NCI-H1105 (cell line): ENCODE data around the gene FIGN.
A peak's percentile ranks its signal among the peaks of the same experiment; 100 is the strongest.

Source experiments
- DNase-seq: peaks from one replicate; lab custom pipeline; 2025; lab: John Stamatoyannopoulos, UW

FIGN gene

DNA sequence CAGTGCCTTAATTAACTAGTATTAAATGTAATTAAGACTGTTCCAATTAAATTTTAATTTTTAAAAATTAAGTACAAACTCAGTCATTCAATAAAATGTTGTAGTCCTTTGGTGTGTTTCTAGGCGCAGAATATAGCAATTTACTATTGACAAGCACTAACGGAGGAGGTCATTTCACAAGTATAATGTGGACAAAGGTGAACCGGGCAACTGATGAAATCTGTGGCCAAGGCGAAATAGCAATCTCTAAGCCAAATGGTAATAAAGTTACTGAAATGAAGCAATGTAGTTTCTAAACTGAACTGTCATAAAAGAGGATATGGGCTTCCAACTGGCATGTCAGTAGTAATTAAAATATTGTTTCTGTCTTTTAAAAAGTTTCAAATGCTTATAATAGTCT lies 27.5 kb downstream of the FIGN start:
- no peak for DNase-seq

DNA sequence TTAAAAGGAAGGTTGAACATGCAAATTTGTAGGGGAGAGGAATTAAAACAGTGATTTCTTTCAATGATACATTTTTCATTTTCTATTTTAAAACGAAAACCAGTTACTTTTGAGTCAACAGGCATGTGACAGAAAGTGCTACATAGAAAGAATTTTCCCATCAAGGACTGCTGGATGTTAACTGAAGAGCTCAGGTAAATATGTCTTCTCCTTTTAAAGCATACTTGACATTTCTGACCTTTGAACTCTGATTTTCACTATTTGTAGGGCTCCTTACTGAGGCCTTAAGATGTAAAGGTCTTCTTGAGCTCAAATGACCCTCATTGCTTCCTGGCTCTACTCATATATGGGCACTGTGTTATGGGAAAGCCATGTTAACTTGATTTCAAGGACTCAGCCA lies 32.4 kb downstream of the FIGN start:
- no peak for DNase-seq

DNA sequence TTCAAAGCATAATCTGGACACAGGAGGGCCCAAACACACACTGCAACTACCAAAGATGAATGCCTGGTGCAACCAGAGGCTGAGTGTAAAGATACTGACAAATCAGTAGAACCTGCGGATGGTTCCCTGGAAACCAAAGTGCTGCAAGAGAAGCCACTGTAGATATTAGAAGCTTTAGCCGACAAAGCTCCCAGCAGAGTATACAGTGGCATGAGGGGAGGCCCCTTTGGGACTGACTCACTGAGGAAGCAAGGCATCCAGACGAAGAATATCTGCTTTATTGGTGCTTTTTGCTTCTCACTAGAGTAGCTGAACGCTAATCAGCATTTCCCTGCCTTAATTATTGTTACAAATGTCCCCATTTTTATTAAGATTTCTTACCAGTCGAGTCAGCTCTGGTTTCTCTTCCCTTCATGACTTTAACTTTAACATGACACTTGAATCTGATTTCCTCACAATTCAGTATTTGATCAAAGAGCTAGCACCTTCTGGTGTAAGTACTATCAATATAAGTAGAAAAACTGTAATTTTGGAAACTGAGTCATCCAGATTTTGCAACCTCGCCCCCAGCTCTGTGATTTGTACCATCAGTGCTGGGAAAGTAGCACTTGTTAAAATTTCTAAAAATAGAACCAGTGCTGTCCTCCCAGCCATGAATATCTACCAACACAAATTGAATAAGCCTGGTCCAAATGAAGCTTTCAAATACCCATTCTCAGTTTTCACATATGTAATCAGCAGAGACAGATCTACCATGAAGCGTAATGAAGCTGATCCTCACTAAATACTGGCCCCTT lies 34.2 kb downstream of the FIGN start:
- DNase-seq: no peak

DNA sequence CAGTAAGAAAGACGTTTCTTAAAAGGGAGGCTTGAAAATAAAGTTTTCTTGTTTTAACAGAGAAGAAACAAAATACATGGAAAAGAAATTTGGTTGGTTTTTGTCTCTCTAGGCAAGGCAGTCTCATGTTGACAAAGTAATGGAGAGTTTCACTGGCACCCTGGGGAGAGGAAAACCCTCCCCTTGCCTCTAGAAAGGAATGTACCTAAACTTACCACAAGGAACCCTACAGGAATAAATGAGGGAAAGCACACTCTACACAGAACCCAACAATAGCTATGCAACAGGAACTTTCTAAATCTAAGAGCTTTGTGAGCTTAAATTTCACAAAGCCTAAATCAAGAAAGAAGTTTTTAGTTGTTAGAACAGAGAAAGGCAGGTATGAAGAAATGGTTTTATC lies 37.0 kb downstream of the FIGN start:
- DNase-seq: no peak

DNA sequence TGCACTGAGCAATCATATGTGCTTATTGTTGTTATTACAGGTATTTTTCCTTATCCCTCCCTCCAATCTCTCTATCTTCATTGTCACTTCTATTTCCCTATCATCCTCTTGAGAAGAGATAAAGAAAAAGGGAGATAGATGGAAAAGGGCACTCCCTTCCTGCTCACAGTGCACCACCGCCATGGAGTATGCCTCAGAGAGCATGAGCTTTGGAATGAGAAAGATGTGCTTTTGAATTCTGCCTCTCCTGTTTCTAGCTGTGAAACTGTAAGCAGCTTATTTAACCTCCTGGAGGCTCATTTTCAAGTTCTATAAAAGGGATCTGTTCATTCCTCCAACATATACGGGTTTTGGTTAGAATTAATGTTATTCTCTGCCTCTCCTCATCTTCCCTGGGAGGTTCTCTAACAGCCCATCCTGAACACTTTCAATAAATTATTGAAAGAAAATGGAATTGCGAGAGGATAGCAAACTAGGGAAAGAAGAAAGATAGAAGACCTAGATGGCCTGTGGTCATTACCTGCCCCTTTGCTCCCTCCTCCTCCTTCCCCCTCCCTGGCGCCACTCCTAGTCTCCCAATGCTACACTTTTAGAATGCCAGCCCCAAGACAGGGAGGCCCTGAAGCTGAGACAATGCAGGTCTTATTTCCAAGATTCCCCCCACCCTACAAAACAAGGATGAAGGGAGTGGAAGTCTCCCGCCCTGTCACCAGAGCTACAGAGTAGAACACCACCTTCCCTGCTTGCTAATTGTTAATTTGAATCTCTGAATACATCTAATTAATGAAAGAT lies 37.8 kb downstream of the FIGN start:
- no peak for DNase-seq

DNA sequence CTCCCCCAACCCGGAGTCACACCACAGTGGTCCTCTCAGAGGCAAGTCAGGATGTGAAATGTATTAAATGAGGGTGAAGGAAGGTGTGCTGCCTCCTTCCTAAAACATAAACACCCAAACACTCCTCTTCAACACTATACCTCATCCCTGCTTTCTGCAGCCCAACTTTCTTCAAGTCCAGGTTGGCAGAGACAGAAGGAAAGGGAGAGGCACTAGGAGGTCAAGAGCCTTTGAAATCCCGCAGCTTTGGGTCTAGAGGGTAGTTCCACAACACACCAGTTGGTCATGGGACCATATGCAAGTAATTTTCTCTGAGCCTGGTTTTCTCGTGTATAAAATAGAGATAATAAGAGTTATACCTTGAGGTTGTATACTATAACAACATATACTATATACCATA lies 38.4 kb downstream of the FIGN start:
- DNase-seq: no peak

DNA sequence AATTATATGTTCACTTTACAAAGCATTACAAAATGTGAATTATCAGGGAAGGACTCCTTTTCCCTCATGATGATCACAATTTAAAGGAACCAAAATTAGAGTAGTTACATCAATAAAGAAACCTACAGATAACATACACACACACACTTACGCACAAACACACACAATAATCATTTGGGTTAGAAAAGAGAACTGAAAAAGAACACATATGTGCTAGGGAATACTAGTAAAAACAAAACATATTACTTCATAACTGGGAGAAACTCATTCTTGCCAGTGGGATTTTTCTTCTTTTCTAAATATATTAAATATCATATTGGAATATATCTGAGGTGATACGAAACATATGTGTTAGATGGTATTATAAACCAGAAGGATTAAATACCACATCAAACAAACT lies 42.3 kb downstream of the FIGN start:
- no peak for DNase-seq

DNA sequence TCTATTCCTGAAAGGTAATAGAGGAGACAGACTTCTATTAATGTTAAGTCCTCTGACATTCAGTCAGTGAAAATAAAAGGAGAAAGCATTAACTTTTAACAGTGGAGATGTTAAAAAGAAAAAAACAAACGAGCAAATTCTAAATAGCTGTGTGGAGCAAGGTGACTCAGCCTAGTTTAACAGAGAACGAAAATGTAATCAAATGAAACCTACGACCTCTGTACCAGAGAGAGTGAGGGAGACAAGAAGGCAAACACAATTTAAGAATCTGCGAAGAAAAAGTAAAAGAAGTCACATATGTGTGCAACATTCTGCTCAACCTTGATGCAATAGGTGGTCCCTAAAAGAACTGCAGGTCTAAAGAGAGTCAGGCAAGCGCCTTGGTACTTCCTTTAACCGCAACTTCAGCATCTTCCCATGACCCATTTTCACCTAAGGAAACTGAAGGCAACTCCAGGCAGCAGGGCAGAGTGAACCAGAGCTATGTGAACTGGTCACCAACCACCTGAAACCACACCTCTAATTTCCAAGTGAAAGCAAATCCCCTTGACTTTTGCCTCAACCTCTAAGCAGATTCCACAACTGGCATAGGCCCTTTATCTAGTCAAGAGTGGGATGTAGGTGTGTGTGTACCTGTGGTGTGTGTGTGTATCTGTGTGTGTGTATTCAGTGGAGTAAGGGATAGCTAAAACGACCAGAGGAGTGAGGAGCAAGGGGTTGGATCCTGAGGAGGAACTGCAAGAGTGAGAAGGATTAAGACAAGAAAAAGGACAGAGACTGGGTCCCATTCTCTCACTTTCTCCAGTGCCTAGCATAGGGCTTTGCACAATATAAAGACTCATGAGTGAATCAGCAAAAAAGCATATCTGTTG lies 43.0 kb downstream of the FIGN start:
- DNase-seq: no peak

DNA sequence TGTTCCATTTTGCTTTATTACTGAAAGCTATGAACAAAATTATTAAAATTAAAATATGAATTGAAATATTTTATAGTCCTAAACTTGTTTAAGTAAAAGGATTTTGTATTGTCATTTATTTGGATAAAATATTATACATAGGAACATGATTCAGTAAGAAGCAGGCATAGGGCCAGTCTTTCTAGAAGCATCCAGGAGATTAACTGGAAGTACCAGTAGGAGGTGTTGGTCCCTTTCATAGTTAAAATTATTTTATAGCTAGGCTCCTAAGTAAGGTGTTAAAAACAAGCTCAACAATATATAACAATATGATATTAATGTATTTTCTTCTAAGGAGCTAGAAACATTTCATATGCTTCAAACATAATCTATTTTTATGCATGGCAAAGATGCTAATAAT lies 43.7 kb downstream of the FIGN start:
- DNase-seq: no peak

DNA sequence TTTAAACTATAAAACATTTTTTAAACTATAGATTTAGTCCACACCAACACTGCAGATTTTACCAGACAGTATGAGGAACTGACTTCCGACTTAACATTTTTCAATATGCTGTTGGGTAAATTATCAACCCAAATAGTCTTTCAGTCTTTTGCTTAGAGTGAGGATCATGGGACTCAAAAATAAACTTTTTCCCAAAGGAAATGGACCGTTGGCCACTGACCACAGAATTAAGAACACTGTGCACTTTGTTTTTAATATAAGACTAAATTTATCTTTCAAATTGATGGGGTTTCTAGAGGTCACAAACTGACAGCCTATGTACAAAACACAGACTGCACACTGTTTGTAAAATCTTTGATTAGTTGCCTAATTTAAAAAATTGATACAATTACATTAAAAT lies 44.9 kb downstream of the FIGN start:
- DNase-seq: no peak

DNA sequence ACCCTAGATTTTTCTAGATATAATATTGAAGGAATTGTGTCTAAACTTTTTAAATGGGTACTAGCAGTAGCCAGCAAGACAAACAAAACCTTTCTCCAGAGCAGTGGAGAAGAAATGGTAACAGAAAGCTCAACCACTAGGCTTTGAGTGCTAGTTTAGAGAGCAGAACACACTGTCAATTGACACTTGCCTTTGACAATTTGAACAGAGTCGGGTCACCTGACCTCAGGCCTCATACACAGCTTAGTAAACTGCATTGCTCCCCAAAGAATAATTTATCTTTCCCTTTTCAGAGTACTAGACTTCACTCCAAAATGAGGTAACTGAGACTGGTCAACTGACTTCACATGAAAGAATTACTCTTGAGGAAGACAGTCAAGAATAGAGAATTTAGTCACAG lies 48.6 kb downstream of the FIGN start:
- no peak for DNase-seq

DNA sequence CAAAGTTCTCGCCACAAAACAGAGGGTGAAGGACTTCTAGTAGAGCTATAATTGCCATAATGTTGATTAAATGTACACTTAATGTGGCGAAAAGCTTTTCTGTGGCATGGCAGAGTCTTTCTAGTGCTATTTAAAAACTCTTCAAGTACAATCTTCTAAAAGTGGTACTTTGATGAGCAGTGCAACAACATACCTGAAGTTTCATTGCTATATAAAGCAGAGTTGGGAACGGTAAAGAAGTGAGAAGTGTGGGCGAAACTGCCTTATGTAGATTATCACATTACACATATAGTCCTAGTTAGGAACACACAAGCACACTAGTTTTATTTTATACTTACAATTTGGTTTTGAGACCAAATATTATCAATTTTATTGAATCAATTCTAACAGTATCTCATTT lies 49.5 kb downstream of the FIGN start:
- no peak for DNase-seq

DNA sequence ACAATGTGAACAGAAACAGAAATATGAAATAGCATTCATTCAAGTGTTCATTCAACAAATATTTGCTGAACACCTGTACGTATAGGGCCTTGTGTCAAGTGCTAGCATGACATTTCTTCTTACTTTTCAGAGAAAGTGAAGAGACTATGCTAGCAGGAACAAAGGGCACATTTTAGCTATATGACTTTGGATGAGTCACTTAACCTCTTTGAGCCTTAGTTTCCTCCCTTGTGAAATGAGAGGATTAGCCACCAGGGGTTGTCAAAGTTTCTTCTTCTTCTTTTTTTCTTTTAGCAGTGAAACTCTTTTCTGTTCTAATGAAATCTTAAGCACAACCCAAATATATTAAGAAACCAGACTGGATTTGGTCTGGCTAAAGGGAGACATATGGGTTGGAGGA lies 53.1 kb downstream of the FIGN start:
- no peak for DNase-seq

DNA sequence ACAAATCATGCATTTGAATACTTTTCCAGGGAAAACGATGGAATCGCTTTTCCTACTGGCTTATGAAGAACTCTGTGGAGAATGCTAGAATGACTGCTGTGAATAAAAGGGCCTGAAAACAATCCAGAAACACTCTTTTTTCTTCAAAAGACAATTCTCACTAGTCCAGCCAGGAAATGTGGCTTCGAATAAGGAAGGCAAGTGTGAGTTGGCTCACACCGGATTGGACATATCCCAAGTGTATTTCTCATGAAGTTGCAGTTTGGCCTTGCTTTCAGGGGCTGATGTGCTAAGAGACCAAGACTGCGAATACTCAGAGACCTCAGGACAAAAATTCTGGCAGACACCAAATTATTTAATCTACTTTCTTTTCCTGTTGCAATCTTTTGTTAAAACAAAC lies 54.1 kb downstream of the FIGN start:
- DNase-seq: no peak

DNA sequence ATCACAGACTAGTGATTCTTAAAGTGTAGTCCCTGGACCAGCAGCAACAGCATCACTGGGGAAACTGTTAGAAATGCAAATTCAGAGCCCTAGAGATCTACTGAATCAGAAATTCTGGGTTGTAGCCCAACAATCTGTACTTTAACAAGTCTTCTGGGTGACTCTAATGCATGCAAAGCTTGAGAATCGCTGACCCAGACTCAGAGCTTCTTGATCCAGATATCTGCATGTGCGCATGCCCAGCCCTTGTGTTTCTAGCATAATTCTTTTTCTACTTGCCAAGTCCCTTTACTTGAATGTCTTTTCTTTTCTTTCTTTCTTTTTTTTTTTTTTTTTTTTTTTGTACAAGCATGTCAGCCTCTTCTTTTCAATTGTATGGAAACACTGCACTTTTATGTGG lies 60.4 kb downstream of the FIGN start:
- no peak for DNase-seq

DNA sequence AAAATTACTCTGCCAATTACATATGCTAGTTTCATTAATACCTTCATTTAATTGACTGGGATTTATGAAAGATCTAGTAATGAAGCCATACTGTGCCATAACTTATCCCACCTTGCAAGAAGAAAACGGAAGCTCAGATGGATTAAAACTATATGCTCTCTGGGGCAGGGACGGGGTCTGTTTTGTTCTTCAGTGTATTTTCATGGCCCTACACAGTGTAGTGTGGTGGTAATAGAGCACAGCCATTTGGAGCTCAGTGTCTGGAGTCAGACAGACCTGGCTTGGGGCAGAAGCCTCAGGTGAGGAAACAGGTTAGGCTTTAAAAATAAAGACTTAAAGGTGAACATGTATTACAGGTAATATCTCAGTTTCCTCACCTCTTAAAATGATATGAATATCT lies 62.3 kb downstream of the FIGN start:
- DNase-seq: no peak

DNA sequence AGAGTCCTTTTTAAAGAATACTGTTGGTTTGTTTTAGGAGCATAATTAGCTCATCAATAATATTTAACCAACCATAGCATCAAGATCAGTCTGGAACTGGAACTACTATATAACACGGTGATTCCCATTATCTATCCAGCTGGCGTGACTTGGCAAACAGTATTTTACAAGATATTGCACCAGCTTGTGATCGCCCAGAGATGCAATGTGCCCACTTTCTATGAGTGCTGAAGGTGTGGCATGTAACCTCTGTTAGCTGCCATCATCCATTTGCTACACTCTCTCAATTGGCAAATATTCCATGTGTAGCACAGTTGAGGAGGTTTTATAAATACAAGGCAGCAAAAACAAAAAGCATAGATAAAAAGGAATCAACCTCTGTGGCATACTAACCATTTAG lies 64.9 kb downstream of the FIGN start:
- peak; percentile 29 for DNase-seq

DNA sequence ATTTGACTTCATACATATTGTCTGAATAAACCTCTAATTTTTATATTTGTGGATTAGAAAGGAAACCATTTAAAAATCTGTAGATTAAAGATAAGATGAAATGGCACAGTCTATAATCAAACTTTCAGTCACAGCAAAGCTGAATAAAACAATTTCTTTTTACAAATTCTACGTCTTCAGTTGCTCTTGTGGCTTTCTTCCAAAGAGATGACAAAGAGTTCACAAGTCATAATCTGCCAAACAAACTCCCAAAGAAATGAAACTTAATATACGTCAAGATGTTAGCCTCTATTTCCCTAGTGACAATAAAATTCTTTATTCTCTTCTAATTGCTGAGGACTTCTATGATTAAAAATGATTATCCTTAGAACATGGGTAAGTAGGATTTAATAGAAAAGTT lies 66.3 kb downstream of the FIGN start:
- no peak for DNase-seq

DNA sequence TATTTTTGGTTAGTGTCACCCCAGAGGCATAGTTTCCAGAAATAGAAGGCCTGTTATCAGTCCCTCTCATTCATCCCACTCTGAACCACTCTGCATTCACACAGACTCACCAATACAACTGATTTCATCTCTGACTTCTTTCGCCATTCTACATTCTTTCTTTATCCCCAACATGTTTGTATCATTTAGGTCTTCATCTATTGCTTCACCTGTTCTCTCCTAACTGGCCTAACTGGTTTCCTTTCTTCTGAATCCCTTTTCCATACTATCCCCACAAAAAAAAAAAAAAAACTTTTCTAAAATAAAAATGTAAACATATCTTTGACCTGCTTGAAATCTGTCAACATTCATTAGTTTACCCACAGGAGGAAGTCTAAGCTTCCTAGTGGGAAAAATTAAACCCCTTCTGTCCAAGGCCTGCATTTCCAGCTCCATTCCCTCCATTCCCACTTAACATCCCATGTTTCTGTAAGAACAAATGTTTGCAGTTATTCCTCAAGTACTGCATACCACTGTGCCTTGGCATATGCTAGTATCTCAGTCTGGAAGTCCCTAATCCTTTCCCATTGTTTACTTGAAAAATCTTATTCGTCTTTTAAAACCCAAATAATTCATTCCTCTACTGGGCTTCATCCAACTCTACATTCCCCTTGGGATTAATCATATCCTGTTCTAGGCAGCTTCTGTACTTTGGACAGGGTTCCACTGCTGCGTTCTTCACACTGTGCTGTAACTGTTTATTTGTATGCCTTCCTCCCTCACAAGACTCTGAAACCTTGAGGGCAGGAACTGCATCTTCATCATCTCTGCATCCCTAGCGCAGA lies 68.5 kb downstream of the FIGN start:
- DNase-seq: no peak

DNA sequence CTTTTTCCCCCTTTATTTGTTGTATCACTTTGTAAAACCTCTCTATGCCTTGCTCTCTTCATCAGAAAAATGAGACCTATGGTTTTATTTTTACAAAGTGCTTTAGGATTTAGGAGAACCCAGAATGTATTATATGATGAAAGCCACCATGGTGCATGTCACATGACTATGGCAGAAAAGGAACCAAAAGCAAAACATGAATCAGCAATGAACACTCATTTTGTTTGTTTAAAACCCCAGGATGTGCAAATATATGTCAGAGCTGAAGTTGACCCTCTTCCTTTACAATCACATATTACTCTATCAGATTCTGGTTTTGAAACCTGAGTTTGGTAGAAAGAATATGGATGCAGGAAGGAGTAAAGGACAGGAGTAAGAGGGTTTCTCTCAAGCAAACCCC lies 70.0 kb downstream of the FIGN start:
- no peak for DNase-seq

DNA sequence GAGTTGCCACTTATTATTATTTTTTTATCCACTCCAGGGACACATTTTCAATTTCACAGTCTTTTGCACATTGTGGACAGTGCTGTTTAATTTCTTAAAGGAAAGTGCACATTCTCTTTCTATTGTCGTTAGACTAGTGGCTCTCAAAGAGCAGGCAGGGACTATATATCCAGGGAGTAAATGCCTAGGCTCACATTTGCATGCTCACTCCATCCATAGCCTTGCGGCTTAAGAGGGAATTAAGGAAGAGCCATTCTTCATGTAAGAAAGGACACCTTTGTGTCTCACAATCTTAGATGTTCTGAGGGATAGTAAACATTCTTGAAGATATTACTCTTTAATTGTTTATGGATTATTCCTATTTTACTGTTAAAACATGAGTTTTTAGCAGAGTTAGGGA lies 70.8 kb downstream of the FIGN start:
- no peak for DNase-seq

DNA sequence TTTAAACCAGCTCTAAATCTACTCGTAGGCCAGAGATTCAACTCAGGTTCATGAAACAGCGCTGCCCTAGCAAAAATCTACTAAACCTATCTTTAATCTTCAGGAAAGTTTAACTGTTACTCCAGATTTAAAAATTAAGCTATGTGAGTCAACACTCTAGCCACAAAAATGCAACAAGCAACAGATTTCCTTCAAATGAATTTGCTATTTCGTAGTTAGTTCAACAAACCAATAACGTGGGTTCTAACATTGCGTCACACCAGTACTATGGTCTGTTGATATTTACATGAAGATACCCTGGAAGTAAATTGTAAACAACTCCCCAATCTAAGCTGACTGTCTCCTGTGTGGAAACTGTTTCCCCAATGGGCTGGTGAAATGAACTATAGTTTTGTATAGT lies 71.2 kb downstream of the FIGN start:
- DNase-seq: no peak
